Testis (tissue), 3 donors: Measurements from ENCODE around the gene FAM221B. TPM values are rescaled to one million over a fixed set of nuclear protein-coding genes. Genes with fewer than 3 reads are reported as not detected.

Experiments used
- DNase-seq: peaks from one replicate; pipeline ENCODE4 v3.0.0-alpha.2; 2019
- H3K27ac ChIP-seq, 2 donors: fragments of 200-600 bp; sonication (generic); one replicate each; pipeline ENCODE4 v1.5.1; 2019
- H3K27me3 ChIP-seq: fragments of 200-600 bp; sonication (generic); one replicate; pipeline ENCODE4 v1.5.1; 2019
- H3K36me3 ChIP-seq: fragments of 200-600 bp; sonication (generic); one replicate; pipeline ENCODE4 v1.5.1; 2017; ENCODE audit warnings: low read depth; ENCODE audit errors: missing control alignments
- H3K4me1 ChIP-seq: fragments of 200-600 bp; sonication (generic); one replicate; pipeline ENCODE4 v1.5.1; 2019
- H3K4me3 ChIP-seq, 2 donors: fragments of 200-600 bp; sonication (generic); one replicate each; pipeline ENCODE4 v1.5.1; 2017 to 2019
- H3K9me3 ChIP-seq: fragments of 200-600 bp; sonication (generic); one replicate; pipeline ENCODE4 v1.5.1; 2017
- POLR2A ChIP-seq: fragments of 450-650 bp; IDR thresholded peaks from one replicate; pipeline ENCODE4 v1.6.1; 2017; ENCODE audit warnings: antibody characterized with exemption, mild to moderate bottlenecking, moderate library complexity
- WGBS, 2 donors: methylation state at CpG; one replicate each; pipeline ENCODE4 v1.1.5; 2018; 5-methylcytosine and 5-hydroxymethylcytosine counted together
- intact Hi-C: fragments of 100-400 bp; cut with DNase I; formaldehyde crosslinking; loops from one replicate; pipeline ENCODE4 v1.15.1; 2023; ENCODE audit warnings: low total_unique reads
- polyA plus RNA-seq: library from polyadenylated mRNA; stranded (reverse); fragments of 350-450 nt; fragmentation: Illumina TruSeq; extraction: RNeasy Lipid Tissue Mini Kit (QIAGEN cat#74804); gene quantifications from one replicate; pipeline ENCODE4 v1.2.3, GENCODE V29; 2014; ENCODE audit warnings: low read depth, low replicate concordance; ENCODE audit not compliant: insufficient read depth
- total RNA-seq, 2 donors: library from RNA; depleted of rRNA; stranded (reverse); fragments of >200 nt; gene quantifications; one replicate each; pipeline ENCODE4 v1.2.3, GENCODE V29; 2016
- TF ChIP-seq, protein P1 (sequence below), 3 experiments: fragments of 450-650 bp in 2 of 3; fragments of 200-600 bp in 1 of 3; sonication (generic) in 1 of 3; IDR thresholded peaks; one replicate each; pipeline ENCODE4 v1.5.1; 2016 to 2019; ENCODE audit warnings: antibody characterized with exemption in 3 of 3, mild to moderate bottlenecking in 2 of 3, moderate library complexity in 1 of 3

The FAM221B gene
- total and polyA plus RNA-seq, 3 donors from 2014 or later: 4.2 to 17.1 (median 7.2) TPM

DNA sequence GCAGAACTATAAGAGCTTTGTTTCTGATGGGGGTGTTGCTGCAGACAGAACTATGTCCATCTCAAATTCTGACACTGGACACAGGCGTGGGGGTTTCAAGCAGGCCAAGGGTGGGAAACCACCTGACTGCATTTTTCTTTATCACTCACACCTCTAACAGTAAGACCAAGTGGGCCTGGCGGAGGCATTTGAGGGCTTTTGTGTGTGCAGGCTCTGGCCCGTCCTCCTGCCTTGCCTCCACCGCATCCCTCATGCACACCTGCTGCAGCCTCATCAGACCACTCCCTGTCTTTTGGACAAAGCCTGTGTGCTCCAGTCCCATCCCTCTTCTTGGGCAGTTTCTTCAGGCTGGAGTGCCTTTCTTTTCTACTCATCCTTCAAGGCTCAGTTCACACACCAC is 33.8 kb upstream of the FAM221B start:
- H3K27ac ChIP-seq: no peak overlapping the region
- no peaks in the 10 kb centered on the region for H3K36me3 ChIP-seq
- H3K27me3 ChIP-seq: no peaks in the 10 kb centered on the region
- no peak overlapping the region for H3K4me3 ChIP-seq
- no peaks in the 10 kb centered on the region for H3K4me1 ChIP-seq
- DNase-seq: no peak
- H3K9me3 ChIP-seq: no peaks in the 10 kb centered on the region
- TF ChIP-seq POLR2A: no peak
- TF ChIP-seq, protein P1, sequence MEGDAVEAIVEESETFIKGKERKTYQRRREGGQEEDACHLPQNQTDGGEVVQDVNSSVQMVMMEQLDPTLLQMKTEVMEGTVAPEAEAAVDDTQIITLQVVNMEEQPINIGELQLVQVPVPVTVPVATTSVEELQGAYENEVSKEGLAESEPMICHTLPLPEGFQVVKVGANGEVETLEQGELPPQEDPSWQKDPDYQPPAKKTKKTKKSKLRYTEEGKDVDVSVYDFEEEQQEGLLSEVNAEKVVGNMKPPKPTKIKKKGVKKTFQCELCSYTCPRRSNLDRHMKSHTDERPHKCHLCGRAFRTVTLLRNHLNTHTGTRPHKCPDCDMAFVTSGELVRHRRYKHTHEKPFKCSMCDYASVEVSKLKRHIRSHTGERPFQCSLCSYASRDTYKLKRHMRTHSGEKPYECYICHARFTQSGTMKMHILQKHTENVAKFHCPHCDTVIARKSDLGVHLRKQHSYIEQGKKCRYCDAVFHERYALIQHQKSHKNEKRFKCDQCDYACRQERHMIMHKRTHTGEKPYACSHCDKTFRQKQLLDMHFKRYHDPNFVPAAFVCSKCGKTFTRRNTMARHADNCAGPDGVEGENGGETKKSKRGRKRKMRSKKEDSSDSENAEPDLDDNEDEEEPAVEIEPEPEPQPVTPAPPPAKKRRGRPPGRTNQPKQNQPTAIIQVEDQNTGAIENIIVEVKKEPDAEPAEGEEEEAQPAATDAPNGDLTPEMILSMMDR (IDR thresholded peaks at IDR 0.05): no peak
- intact Hi-C loops: no loop called here
- 84 to 90% methylated on average over 4 of the region's 4 CpGs for WGBS, 2 donors

DNA sequence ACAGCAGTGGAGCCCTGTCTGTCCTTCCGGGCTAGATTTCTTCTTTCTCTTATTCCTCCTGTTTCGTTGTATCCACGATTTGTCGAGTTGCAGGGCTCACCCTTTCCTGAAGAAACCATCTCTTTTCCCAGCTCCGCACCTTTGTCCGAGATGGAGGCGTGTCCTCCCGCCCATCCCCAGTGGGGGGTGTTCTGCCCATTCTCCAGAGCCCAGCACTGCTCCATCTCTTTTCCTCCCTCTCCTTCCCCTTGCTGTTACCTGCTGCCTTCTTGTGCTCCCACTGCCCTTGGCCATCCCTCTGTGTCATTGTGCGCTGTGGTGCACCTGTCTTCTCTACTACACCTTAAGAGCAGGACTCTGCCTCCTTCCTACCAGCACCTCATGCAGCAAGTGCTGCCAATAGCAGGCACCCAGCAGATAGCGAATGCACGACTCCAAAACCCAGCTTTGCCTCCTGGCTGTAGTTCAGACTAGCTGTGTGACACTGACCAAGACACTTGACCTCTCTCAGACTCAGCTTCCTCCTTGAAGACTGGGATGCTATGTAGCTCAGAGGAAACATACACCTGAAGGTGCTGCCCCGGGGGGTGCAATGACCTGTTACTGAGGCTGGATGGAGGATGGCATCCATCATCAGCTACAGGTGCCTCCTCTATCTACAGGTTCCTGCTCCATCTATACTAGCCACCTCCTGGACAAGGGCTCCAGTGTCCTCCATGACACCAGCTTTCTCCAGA is 32.8 kb upstream of the FAM221B start:
- Histone ChIP-seq H3K4me3 (no peak overlapping the region), H3K9me3 (no peaks in the 10 kb centered on the region), H3K27me3 (no peaks in the 10 kb centered on the region), H3K36me3 (no peaks in the 10 kb centered on the region), H3K27ac (no peak overlapping the region), H3K4me1 (no peaks in the 10 kb centered on the region)
- 73 to 81% methylated on average over 12 of the region's 12 CpGs for WGBS, 2 donors
- no peak for TF ChIP-seq POLR2A
- TF ChIP-seq, protein P1 (IDR thresholded peaks at IDR 0.05): no peak
- DNase-seq: no peak
- intact Hi-C loops: no loop called here

DNA sequence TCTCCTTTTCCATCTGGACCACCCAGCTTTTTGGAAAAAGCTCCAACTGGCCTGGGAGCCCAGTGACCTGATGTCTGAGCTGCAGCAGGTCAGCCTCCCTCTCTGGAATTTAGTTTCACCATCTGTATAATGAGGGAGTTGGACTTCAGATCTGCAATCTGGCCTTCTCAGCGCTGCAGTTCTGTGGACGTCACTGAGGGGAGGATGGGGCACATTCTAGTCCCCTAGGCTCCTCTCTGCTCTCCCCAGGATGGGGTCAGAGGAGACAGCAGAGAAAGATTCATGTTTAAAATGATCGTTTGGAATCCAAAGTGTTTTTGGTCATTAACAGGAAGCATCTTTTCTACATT is 31.4 kb upstream of the FAM221B start:
- Histone ChIP-seq H3K27ac (no peak overlapping the region), H3K36me3 (no peaks in the 10 kb centered on the region), H3K4me1 (no peaks in the 10 kb centered on the region), H3K9me3 (no peaks in the 10 kb centered on the region), H3K4me3 (no peak overlapping the region), H3K27me3 (no peaks in the 10 kb centered on the region)
- peak; percentile 42 for DNase-seq
- TF ChIP-seq POLR2A: no peak
- TF ChIP-seq, protein P1 (IDR thresholded peaks at IDR 0.05): no peak
- intact Hi-C loops: no loop called here
- WGBS, 2 donors: 40 to 41% methylated on average over 3 of the region's 3 CpGs

DNA sequence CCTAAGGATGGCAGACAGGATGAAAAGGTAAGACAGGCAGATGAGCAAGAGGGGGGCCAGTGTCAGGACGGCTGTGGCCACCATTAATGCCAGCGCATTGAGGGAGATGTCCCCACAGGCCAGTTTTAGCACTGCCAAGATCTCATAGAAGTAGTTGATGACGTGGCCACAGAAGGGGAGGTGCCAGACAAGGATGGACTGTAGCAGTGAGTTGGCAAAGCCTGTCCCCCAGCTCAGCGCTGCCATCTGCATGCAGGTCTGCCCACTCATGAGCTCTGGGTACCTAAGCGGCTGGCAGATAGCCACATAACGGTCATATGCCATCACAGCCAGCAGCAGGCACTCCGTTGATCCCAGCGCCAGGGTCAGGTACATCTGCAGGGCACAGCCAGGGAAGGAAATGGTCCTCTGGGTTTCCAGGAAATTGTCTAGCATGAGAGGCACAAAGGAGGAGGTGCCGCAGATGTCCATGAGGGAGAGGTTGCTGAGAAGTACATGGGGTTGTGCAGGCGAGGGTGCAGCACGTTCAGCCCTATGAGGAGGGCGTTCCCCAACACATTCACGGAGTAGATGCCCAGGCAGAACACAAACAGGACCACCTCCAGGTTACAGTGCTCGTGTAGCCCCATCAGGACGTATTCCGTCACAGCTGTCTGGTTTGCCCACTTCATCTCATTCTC is 30.9 kb upstream of the FAM221B start:
- WGBS, 2 donors: 52 to 62% methylated on average over 14 to 16 of the region's 16 CpGs
- H3K27me3 ChIP-seq: no peaks in the 10 kb centered on the region
- no peaks in the 10 kb centered on the region for H3K36me3 ChIP-seq
- intact Hi-C loops: no loop called here
- DNase-seq: no peak
- no peak overlapping the region for H3K4me3 ChIP-seq
- no peaks in the 10 kb centered on the region for H3K9me3 ChIP-seq
- H3K27ac ChIP-seq: no peak overlapping the region
- TF ChIP-seq, protein P1 (IDR thresholded peaks at IDR 0.05): no peak
- TF ChIP-seq POLR2A: no peak
- H3K4me1 ChIP-seq: no peaks in the 10 kb centered on the region
